Caco-2 (cell line): Measurements from ENCODE around the gene LSM14B. TPM values are rescaled to one million over a fixed set of nuclear protein-coding genes. Genes with fewer than 3 reads are reported as not detected.

Experiments
- BruUV-seq: library from RNA; stranded (reverse); fragments of 400-500 nt; replicated peaks from 2 replicates; lab custom pipeline; 2021; lab: Mats Ljungman, UMichigan
- CTCF ChIA-PET: fragments of 300-600 bp; sonication (Branson Sonifier 250); formaldehyde crosslinking; loops from one replicate; lab custom pipeline; 2022; ENCODE audit warnings: antibody characterized with exemption; lab: Charles Lee
- POLR2A ChIA-PET: fragments of 300-600 bp; sonication (Branson Sonifier 250); formaldehyde crosslinking; loops from one replicate; lab custom pipeline; 2022; ENCODE audit warnings: antibody characterized with exemption; lab: Charles Lee
- DNase-seq, 2 experiments: peaks; one replicate each; pipeline versions ENCODE4 v3.0.0 to v3.0.0-alpha.2; 2020 to 2022
- H3K27me3 ChIP-seq: replicated peaks from 2 replicates; pipeline ENCODE4 v1.6.0; 2011; ENCODE audit warnings: low read length; ENCODE audit not compliant: control insufficient read depth, insufficient read depth
- H3K36me3 ChIP-seq: 2 replicates; pipeline ENCODE4 v1.5.1; 2011; ENCODE audit warnings: low read length; ENCODE audit not compliant: control insufficient read depth, insufficient read depth
- H3K4me1 ChIP-seq: fragments of 250-450 bp; sonication (Bioruptor Pico); 2 replicates; pipeline ENCODE4 v1.5.1; 2020; ENCODE audit warnings: mild to moderate bottlenecking
- H3K4me3 ChIP-seq: 2 replicates; pipeline ENCODE4 v1.5.1; 2011; ENCODE audit warnings: low read depth, mild to moderate bottlenecking, control low read depth, low read length
- H3K9me3 ChIP-seq: fragments of 250-450 bp; sonication (Bioruptor Pico); 2 replicates; pipeline ENCODE4 v1.5.1; 2020; ENCODE audit warnings: mild to moderate bottlenecking, moderate library complexity
- H3K27ac Mint-ChIP-seq: one replicate; pipeline ENCODE4 v1.8.0; 2022; ENCODE audit warnings: mixed read lengths; ENCODE audit not compliant: unreplicated experiment
- H3K27me3 Mint-ChIP-seq: one replicate; pipeline ENCODE4 v1.8.0; 2022; ENCODE audit warnings: mixed read lengths; ENCODE audit not compliant: insufficient read depth, unreplicated experiment
- H3K36me3 Mint-ChIP-seq: one replicate; pipeline ENCODE4 v1.8.0; 2022; ENCODE audit warnings: mild to moderate bottlenecking, mixed read lengths; ENCODE audit not compliant: insufficient read depth, unreplicated experiment
- H3K4me1 Mint-ChIP-seq: one replicate; pipeline ENCODE4 v1.8.0; 2022; ENCODE audit warnings: low read depth, mixed read lengths; ENCODE audit not compliant: unreplicated experiment
- H3K4me3 Mint-ChIP-seq: one replicate; pipeline ENCODE4 v1.8.0; 2022; ENCODE audit warnings: mild to moderate bottlenecking, moderate library complexity, mixed read lengths; ENCODE audit not compliant: unreplicated experiment
- H3K9me3 Mint-ChIP-seq: one replicate; pipeline ENCODE4 v1.8.0; 2022; ENCODE audit warnings: mixed read lengths; ENCODE audit not compliant: unreplicated experiment
- CTCF ChIP-seq, 2 experiments: fragments of 200-600 bp in 1 of 2; IDR thresholded peaks; 1 replicate in 1 of 2; 2 replicates in 1 of 2; pipeline versions ENCODE4 v1.5.1 to v1.8.0; 2011 to 2022; ENCODE audit warnings: antibody characterized with exemption in 1 of 2, control low read depth in 1 of 2, inconsistent platforms in 1 of 2, low read depth in 1 of 2, low read length in 1 of 2, mild to moderate bottlenecking in 1 of 2, moderate library complexity in 1 of 2; ENCODE audit not compliant: insufficient read depth in 1 of 2, severe bottlenecking in 1 of 2, unreplicated experiment in 1 of 2
- intact Hi-C: fragments of 100-400 bp; cut with micrococcal nuclease; formaldehyde crosslinking; loops from one replicate; pipeline ENCODE4 v1.10.0; 2022; ENCODE audit not compliant: unreplicated experiment
- total RNA-seq: library from RNA; stranded (reverse); gene quantifications from 2 replicates; pipeline ENCODE4 v1.2.3, GENCODE V29; 2022

LSM14B gene
- total RNA-seq, 1 experiment from 2014 or later = 154 TPM

- peaks cover 15% of the 10 kb centered on the region for H3K27me3 Mint-ChIP-seq
- BruUV-seq = no TSS peak
- ChIA-PET POLR2A (interaction anchor here (0.7 kb wide), 1 partner anchor 51 kb away, joined by 3 read pairs; no protein-coding TSS in a partner anchor), CTCF (no interaction called here)
- no peak overlapping the region for H3K27ac Mint-ChIP-seq
- H3K9me3 Mint-ChIP-seq = no peaks in the 10 kb centered on the region
- no peak overlapping the region for H3K4me3 ChIP-seq
- no peak for TF ChIP-seq CTCF (IDR thresholded peaks at IDR 0.05; ENCODE audit: insufficient read depth in 1 of 2, low read depth in 1 of 2, low read length in 1 of 2, severe bottlenecking in 1 of 2, unreplicated experiment in 1 of 2)
- H3K36me3 ChIP-seq = no peaks in the 10 kb centered on the region
- intact Hi-C loops = no loop called here
- peaks cover 28% of the 10 kb centered on the region for H3K9me3 ChIP-seq
- H3K4me3 Mint-ChIP-seq = no peak overlapping the region
- H3K4me1 Mint-ChIP-seq = peaks cover 14% of the 10 kb centered on the region
- no peak for DNase-seq
- peaks cover 7% of the 10 kb centered on the region for H3K36me3 Mint-ChIP-seq
- H3K4me1 ChIP-seq = peaks cover 8% of the 10 kb centered on the region
- no peaks in the 10 kb centered on the region for H3K27me3 ChIP-seq
Measured at GRCh38 chr20:62116558-62117361, 5.5 kb upstream of the LSM14B start.

- DNase-seq = no peak
- H3K4me1 ChIP-seq = peaks cover 8% of the 10 kb centered on the region
Measured at GRCh38 chr20:62117362-62117646, 5.0 kb upstream of the LSM14B start.

GRCh38 chr20:62117658-62118057, 4.6 kb upstream of the LSM14B start:
- no peaks in the 10 kb centered on the region for H3K36me3 ChIP-seq

More at GRCh38 chr20:62117362-62117646, 5.0 kb upstream of the LSM14B start:
- H3K9me3 Mint-ChIP-seq = no peaks in the 10 kb centered on the region
- Histone ChIP-seq H3K27me3 (no peaks in the 10 kb centered on the region), H3K4me3 (no peak overlapping the region), H3K9me3 (peaks cover 24% of the 10 kb centered on the region), H3K36me3 (no peaks in the 10 kb centered on the region)
- no peak for TF ChIP-seq CTCF (IDR thresholded peaks at IDR 0.05; ENCODE audit: insufficient read depth in 1 of 2, low read depth in 1 of 2, low read length in 1 of 2, severe bottlenecking in 1 of 2, unreplicated experiment in 1 of 2)
- H3K4me1 Mint-ChIP-seq = peaks cover 14% of the 10 kb centered on the region
- H3K27me3 Mint-ChIP-seq = peaks cover 15% of the 10 kb centered on the region
- no peak overlapping the region for H3K4me3 Mint-ChIP-seq
- intact Hi-C loops = no loop called here
- no TSS peak for BruUV-seq
- ChIA-PET CTCF (no interaction called here), POLR2A (no interaction called here)
- H3K36me3 Mint-ChIP-seq = peaks cover 7% of the 10 kb centered on the region
- no peak overlapping the region for H3K27ac Mint-ChIP-seq

More at GRCh38 chr20:62117658-62118057, 4.6 kb upstream of the LSM14B start:
- no peak for DNase-seq
- CTCF ChIA-PET = no interaction called here
- no peak overlapping the region for H3K27ac Mint-ChIP-seq
- H3K4me1 Mint-ChIP-seq = peaks cover 14% of the 10 kb centered on the region
- peaks cover 15% of the 10 kb centered on the region for H3K27me3 Mint-ChIP-seq
- H3K4me3 Mint-ChIP-seq = no peak overlapping the region
- Histone ChIP-seq H3K9me3 (peaks cover 21% of the 10 kb centered on the region), H3K27me3 (no peaks in the 10 kb centered on the region), H3K4me1 (peaks cover 8% of the 10 kb centered on the region), H3K4me3 (no peak overlapping the region)
- intact Hi-C loops = no loop called here
- TF ChIP-seq CTCF (IDR thresholded peaks at IDR 0.05; ENCODE audit: insufficient read depth in 1 of 2, low read depth in 1 of 2, low read length in 1 of 2, severe bottlenecking in 1 of 2, unreplicated experiment in 1 of 2) = no peak
- BruUV-seq = no TSS peak
- POLR2A ChIA-PET = no interaction called here
- no peaks in the 10 kb centered on the region for H3K9me3 Mint-ChIP-seq
- peaks cover 7% of the 10 kb centered on the region for H3K36me3 Mint-ChIP-seq
